Endodermal cell (in vitro differentiated cells): ENCODE results near the gene NKD1. TPM values are rescaled to one million over a fixed set of nuclear protein-coding genes. Genes with fewer than 3 reads are reported as not detected.
A peak's percentile ranks its signal among the peaks of the same experiment; 100 is the strongest.

ENCODE experiments used
- DNase-seq: peaks from one replicate; pipeline ENCODE4 v3.0.0-alpha.2; 2017
- H3K27ac ChIP-seq: 2 replicates; pipeline ENCODE4 v1.5.1; 2013; ENCODE audit warnings: mild to moderate bottlenecking, low read depth, low read length, moderate library complexity
- H3K27me3 ChIP-seq: 2 replicates; pipeline ENCODE4 v1.6.1; 2013; ENCODE audit warnings: mild to moderate bottlenecking, low read length, moderate library complexity; ENCODE audit not compliant: insufficient read depth, control insufficient read depth, poor library complexity, severe bottlenecking
- H3K36me3 ChIP-seq: 2 replicates; pipeline ENCODE4 v1.7.0; 2013; ENCODE audit warnings: mild to moderate bottlenecking, low read length, moderate library complexity; ENCODE audit not compliant: control insufficient read depth, insufficient read depth
- H3K4me1 ChIP-seq: one replicate; pipeline ENCODE4 v1.7.0; 2013; ENCODE audit warnings: low read length; ENCODE audit not compliant: control insufficient read depth, insufficient read depth
- H3K4me3 ChIP-seq: 2 replicates; pipeline ENCODE4 v1.5.1; 2013; ENCODE audit warnings: mild to moderate bottlenecking, low read length, moderate library complexity
- H3K9ac ChIP-seq: 2 replicates; pipeline ENCODE4 v1.6.1; 2013; ENCODE audit warnings: mild to moderate bottlenecking, low read length, moderate library complexity; ENCODE audit not compliant: poor library complexity, severe bottlenecking; ENCODE audit errors: extremely low read depth
- H3K9me3 ChIP-seq: 2 replicates; pipeline ENCODE4 v1.6.1; 2013; ENCODE audit warnings: mild to moderate bottlenecking, low read length, moderate library complexity; ENCODE audit not compliant: control insufficient read depth
- H3K27ac Mint-ChIP-seq: 2 replicates; pipeline ENCODE4 v1.8.0; 2020; ENCODE audit warnings: mixed read lengths
- H3K27me3 Mint-ChIP-seq: 2 replicates; pipeline ENCODE4 v1.8.0; 2021; ENCODE audit warnings: mild to moderate bottlenecking, mixed read lengths; ENCODE audit not compliant: insufficient read depth
- H3K36me3 Mint-ChIP-seq: 2 replicates; pipeline ENCODE4 v1.8.0; 2020; ENCODE audit warnings: low read depth, mixed read lengths
- H3K4me1 Mint-ChIP-seq: 2 replicates; pipeline ENCODE4 v1.8.0; 2020; ENCODE audit warnings: mixed read lengths
- H3K4me3 Mint-ChIP-seq: 2 replicates; pipeline ENCODE4 v1.8.0; 2020; ENCODE audit warnings: mild to moderate bottlenecking, moderate library complexity, mixed read lengths
- H3K9me3 Mint-ChIP-seq: 2 replicates; pipeline ENCODE4 v1.8.0; 2020; ENCODE audit warnings: mild to moderate bottlenecking, mixed read lengths
- CTCF ChIP-seq: fragments of 200-600 bp; sonication (generic); conservative IDR thresholded peaks from 2 replicates; pipeline ENCODE4 v1.5.0; 2021; ENCODE audit warnings: antibody characterized with exemption, mild to moderate bottlenecking
- WGBS, 2 experiments: methylation state at CpG; one replicate each; pipeline versions ENCODE4 v1.1.5 to v1.1.7; 2013; ENCODE audit warnings: missing lambda C conversion rate in 2 of 2, mixed read lengths in 1 of 2; ENCODE audit not compliant: insufficient coverage in 1 of 2, insufficient read length in 1 of 2; 5-methylcytosine and 5-hydroxymethylcytosine counted together
- total RNA-seq, 2 donors: library from RNA; stranded (reverse); fragmentation: NEBNext Ultra II Directional in 1 of 2; extraction: Animal tissue kit (Norgen Biotek cat#: 25700) in 1 of 2; gene quantifications; 2 replicates in 1 of 2; 3 replicates in 1 of 2; pipeline ENCODE4 v1.2.1, GENCODE V29; 2021

NKD1 gene
- total RNA-seq, 2 donors from 2014 or later, result 7.0 to 9.5 TPM

GRCh38 chr16:50670476-50670875 lies 122.3 kb downstream of the NKD1 start:
- Histone ChIP-seq H3K9ac (no peak overlapping the region), H3K27me3 (no peaks in the 10 kb centered on the region), H3K9me3 (peaks cover 21% of the 10 kb centered on the region), H3K4me1 (no peaks in the 10 kb centered on the region), H3K27ac (no peak overlapping the region), H3K36me3 (no peaks in the 10 kb centered on the region), H3K4me3 (no peak overlapping the region)
- H3K9me3 Mint-ChIP-seq, result peaks cover 26% of the 10 kb centered on the region
- no peaks in the 10 kb centered on the region for H3K4me1 Mint-ChIP-seq
- no peak for DNase-seq
- no peak overlapping the region for H3K4me3 Mint-ChIP-seq
- no peak overlapping the region for H3K27ac Mint-ChIP-seq
- peaks cover 19% of the 10 kb centered on the region for H3K27me3 Mint-ChIP-seq
- no peak for TF ChIP-seq CTCF
- 93 to 94% methylated on average over 5 to 6 of the region's 6 CpGs for WGBS, 2 experiments
- peaks cover 3% of the 10 kb centered on the region for H3K36me3 Mint-ChIP-seq

- Histone ChIP-seq H3K27ac (no peak overlapping the region), H3K36me3 (no peaks in the 10 kb centered on the region), H3K9ac (no peak overlapping the region), H3K27me3 (no peaks in the 10 kb centered on the region), H3K4me3 (peak overlapping the region; percentile 17), H3K4me1 (no peaks in the 10 kb centered on the region), H3K9me3 (peaks cover 21% of the 10 kb centered on the region)
- Mint-ChIP-seq H3K4me1 (no peaks in the 10 kb centered on the region), H3K27ac (no peak overlapping the region), H3K36me3 (peaks cover 3% of the 10 kb centered on the region), H3K9me3 (peaks cover 26% of the 10 kb centered on the region), H3K4me3 (no peak overlapping the region), H3K27me3 (peaks cover 19% of the 10 kb centered on the region)
- DNase-seq, result peak; percentile 82
- TF ChIP-seq CTCF, result peak; percentile 92
- 34 to 53% methylated on average over 2 of the region's 2 CpGs for WGBS, 2 experiments
Observed at GRCh38 chr16:50671644-50672260, 123.6 kb downstream of the NKD1 start.

GRCh38 chr16:50673496-50674275 lies 125.5 kb downstream of the NKD1 start:
- Mint-ChIP-seq H3K36me3 (peaks cover 3% of the 10 kb centered on the region), H3K9me3 (peaks cover 26% of the 10 kb centered on the region), H3K4me3 (no peak overlapping the region), H3K27me3 (peaks cover 19% of the 10 kb centered on the region), H3K4me1 (no peaks in the 10 kb centered on the region), H3K27ac (no peak overlapping the region)
- H3K9me3 ChIP-seq, result peaks cover 21% of the 10 kb centered on the region
- no peak overlapping the region for H3K9ac ChIP-seq
- no peak for DNase-seq
- no peaks in the 10 kb centered on the region for H3K36me3 ChIP-seq
- H3K4me3 ChIP-seq, result no peak overlapping the region
- no peak for TF ChIP-seq CTCF
- H3K27me3 ChIP-seq, result no peaks in the 10 kb centered on the region
- 97% methylated on average over 62 to 67 of the region's 70 CpGs for WGBS, 2 experiments
- H3K27ac ChIP-seq, result no peak overlapping the region
- H3K4me1 ChIP-seq, result no peaks in the 10 kb centered on the region
